GF-D8 (cell line): ENCODE measurements around the gene C17orf114.

ENCODE experiments used
- DNase-seq: peaks from one replicate; lab custom pipeline; 2025; lab: John Stamatoyannopoulos, UW

C17orf114 gene

DNA sequence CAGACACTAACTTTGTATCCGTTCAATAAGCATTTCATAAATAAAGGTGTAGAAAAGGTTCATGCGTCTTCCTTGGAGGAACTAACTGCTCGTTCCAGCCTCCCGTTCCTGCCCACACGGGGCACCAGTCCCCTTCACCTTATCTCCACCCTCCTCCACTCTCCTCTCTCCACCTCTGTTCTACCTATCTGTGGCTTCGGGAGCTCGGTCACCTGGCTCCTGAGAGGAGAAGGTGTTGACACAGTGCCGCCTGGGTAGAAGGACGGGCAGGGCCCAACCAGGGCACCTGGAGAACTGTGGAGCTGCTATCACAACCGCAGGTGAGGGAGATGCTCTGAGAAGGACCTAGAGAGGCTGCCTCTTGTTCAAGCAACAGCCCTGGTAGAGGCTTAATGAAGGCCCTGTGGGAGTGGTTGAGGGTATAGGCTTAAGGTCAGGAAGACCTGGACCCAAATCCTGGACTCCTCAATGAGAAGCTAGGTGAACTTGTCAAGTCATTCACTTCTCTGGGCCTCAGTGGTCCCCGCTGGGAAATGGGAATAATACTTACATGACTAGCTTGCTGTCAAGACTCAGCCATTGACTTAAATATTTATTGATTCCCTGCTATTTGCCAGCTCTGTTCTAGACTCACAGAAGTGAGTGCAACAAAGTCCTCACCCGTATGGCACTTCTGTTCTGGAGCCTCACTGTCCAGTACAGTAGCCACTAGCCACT lies 21.4 kb upstream of the C17orf114 start:
- no peak for DNase-seq

DNA sequence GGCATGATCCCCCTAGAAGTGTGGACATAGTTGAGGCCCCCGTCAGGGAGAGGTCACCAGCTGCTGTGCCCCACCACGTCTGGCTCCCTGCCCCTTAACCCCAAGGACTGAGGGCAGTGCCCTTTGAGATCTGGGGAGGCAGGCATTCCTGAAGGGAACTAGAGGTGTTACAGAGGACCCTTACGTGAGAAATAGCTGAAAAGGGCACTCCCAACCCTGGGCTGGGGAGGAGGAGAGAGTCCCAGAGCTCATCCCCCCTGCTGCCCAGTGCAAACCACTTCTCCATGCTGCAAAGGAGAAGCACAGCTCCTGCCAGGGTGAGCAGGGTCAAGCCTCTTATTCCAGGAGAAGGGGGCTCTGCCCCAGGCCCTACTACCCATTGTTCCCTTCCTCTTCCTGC lies 20.7 kb upstream of the C17orf114 start:
- no peak for DNase-seq

DNA sequence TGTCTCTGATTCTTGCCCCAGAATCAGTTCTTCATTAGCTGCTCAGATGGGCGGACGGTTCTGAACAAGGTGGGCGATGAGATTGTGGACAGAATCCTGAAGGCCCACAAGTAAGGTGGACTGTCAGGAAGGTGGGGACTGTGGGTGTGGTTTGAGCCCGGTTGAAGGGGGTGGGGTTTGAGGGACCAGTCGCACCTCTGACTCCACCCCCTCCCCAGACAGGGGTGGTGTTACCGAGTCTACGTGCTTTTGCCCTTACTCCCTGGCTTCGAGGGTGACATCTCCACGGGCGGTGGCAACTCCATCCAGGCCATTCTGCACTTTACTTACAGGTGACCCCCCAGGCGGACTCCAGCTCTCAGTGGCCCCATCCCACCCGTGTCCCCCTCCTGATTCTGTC lies 16.1 kb upstream of the C17orf114 start:
- DNase-seq, result no peak

DNA sequence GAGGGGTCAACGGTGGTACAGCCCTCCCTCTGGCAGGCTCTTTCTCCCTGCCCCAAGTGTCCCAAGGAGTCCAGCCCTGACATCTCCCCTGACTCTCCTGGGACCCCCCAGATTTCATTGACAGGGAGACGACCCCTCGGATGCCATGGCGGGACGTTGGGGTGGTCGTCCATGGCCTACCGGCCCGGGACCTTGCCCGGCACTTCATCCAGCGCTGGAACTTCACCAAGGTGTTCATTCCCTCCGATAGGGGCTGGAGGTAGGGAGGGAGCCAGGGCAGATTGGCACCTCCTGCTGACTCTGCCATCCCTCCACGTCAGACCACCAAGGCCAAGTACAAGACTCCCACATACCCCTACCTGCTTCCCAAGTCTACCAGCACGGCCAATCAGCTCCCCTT lies 14.7 kb upstream of the C17orf114 start:
- DNase-seq, result no peak

DNA sequence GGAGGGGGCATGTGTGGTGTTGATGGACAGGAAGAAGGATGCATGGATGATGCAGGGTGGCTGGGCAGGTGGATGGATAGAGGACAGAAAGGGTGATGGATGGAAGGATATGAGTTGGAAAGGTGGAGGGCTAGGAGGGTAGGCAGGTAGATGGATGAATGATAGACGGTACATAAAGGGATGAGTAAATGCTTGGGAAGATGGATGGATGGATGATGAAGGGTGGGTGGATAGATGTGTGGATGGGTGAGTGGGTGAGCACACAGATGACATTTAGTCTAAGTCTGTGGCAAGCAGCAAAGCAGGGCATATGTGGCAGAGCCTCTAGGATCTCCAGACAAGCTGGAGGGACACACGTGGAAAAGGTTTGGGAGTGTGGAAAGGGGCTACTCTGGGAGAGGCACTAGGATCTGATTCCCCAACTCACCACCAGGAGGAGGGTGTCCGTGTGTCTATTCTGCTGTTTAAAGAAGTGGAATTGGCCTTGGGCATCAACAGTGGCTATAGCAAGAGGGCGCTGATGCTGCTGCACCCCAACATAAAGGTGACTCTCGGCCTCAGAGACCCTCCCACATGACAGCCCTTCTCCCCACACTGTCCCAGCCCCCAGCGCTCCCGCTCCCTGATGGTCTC lies 13.0 kb upstream of the C17orf114 start:
- no peak for DNase-seq

DNA sequence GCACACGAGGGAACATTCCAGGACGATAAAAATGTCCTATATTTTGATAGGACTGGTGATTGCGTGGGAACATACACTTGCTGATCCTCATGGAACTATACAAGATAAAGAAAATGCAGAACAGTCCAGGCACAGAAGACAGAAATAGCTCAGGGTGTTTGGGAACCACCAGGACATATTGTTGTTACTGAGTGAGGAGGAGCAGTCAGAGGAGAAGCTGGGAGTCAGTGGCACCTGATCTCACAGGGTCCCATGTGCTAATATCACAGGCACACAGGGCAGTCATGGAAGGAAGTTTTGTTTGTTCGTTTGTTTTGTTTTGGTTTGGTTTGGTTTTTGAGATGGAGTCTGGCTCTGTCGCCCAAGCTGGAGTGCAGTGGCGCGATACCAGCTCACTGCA lies 10.6 kb upstream of the C17orf114 start:
- no peak for DNase-seq

DNA sequence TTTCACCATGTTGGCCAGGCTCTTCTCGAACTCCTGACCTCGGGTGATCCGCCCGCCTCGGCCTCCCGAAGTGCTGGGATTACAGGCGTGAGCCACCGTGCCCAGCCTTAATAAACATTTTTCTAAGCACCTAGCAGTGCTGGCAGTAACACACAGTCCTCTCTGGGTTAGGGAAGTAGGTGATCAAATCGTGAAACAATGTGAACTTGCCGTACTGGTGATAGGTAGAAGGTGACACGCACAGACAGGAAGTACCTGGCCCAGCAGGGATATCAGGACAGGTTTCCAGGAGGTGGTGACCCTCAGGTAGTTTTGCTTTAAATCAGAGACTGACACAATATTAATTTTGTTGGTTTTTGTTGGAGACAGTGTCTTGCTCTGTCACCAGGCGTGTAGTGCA lies 9.3 kb upstream of the C17orf114 start:
- no peak for DNase-seq

DNA sequence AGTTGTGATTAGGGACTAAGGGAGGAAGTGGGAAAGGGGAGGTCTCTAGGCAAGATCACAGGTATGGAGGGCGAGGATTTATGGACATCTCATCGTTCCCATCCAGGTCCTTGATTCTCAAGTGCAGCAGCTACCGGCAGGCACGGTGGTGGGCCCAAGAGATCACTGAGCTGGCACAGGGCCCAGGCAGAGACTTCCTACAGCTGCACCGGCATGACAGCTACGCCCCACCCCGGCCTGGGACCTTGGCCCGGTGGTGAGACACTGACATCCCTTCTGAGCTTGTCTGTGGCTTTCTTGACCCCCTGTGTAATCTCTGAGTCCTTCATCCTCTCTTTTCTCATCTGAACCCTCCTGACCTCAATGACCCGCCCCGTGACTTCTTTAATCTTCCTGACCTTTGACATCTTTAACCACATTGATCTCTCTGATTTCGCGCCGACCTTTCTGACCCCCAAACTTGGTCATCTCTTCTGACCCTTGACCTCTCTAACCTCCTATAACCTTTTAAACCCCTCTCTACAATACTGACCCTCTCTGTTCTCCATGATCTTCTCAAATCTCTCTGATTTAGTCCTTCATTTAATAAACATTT lies 8.7 kb upstream of the C17orf114 start:
- DNase-seq, result no peak

DNA sequence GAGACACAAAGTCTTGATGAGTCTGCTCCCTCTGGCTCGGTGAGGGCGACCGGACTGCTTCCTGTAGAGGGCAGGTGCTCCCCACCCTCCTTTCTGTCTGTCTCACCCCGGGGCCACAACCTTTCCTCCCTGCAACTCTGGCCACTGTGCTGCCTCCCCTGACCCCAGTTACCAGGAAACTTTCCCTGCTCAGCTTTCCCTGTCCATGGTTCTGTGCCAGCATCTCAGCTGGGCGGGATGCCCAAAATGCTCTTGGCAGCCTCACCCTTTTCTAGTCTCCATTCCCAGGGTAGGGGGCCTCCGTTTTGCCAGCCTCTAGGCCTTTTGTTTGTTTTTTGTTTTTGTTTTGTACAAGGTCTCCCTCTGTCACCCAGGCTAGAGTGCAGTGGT lies 6.2 kb upstream of the C17orf114 start:
- no peak for DNase-seq

DNA sequence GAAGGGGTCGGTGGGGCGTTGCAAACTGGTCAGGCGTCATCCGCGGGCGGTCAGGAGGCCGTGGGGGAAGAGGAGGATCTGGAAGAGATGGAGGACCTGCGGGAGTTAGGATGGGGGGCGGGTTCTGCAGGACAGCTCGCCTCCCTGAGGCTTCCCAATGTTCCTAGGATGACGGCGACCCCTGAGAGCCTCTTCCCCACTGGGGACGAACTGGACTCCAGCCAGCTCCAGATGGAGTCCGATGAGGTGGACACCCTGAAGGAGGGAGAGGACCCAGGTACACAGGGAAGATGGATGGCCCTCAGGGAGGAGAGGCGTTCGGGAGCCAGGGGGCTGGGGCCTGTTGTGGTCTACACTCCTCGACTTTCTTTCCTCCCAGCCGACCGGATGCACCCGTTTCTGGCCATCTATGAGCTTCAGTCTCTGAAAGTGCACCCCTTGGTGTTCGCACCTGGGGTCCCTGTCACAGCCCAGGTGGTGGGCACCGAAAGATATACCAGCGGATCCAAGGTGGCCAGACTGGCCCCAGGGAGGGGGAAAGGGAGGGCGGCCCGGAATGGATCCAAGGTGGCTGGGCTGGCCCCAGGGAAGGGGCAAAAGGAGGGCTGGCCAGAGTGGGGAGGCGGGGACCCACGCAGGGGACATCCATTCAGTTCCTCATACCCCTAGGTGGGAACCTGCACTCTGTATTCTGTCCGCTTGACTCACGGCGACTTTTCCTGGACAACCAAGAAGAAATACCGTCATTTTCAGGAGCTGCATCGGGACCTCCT lies 5.7 kb upstream of the C17orf114 start:
- DNase-seq, result no peak

DNA sequence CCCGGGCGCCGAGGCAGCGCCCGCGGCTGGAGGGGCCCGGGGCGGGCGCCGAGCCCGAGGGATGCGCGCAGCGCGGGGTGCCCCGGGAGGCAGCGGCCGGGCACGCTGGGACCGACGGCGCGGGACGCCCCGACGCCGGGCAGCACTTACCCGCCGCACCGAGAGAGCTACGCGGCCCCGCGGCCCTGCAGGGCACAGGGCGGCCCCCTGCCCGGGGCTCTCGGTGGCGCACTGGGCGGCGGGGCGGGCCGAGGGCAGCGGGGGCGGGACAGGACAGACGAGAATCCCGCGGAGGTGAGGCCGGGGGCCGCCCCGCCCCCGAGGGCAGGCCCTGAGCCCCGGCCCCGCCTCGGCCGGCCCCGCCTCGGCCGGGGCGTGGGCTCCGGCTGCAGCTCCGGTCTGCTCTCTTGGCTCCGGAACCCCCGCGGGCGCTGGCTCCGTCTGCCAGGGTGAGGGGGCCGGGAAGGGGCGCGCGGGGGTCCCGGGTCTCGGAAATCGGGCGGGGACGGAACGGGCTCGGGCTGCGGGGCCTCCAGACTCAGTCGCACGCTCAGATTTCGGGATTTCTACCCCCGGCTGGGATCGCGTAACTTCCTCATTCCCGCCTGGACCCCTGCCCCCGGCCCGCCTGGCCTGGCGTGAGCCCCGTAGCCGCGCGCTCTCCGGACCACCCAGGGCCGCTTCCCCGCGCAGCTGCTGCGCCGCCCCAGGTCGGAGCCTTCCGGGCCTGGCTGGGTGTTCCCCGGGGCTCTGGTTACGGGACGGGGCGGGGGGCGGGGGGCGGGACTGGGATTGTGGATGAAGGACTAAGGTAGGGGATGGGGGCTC lies 4.9 kb upstream of the C17orf114 start, which contains the start of gene PLD2:
Gene PLD2, plus strand, starts transcription at position 376 of the 828 bp plus-strand sequence. CDS start 621 bp downstream, outside the sequence.
- DNase-seq, result no peak

DNA sequence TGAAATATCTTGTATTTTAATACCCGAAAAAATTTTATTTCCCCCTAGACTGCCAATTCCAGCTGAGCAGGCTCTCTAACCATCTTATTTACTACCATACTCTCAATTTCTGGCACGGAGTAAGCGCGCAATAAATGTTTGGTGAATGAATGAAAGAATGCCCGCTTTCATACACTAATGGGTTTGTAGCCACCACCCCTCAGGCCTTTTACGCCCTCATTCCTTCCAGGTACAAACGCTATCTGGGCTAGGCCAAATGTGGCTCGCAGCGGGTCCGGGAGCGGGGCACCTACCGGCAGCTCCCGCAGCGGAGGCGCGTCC lies 4.3 kb upstream of the C17orf114 start:
- DNase-seq, result no peak

DNA sequence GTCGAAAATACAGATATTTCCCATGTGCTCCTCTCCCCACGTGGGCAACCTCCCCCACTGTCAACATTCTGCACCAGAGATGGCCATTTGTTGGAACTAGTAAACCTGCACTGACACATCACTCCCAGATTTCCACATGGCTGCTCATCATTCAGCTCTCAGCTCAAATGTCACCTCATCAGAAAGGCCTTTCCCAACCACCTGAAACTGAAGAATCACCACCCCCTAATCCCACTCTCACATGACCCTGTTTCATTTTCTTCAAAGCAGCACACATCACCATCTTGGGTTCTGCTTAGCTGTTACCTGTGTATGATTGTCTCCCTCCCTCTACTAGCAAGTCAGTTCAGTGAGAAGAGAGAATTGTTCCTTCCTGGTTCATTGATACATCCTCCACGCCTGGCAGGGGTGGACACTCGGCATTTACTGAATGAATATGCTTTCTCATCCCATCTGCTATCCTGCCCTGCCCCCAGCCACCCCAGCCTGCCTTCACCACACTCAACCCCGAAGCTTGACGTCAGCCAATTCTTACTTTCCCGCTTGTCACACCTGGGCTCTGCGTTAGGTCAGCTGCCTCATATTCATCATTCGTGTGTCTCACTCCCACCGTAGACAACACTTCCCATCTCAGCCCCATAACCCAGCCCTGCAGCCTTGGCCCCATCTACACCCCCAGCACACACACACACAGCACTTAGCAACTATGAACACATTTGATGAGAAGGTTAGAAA lies 1.5 kb downstream of the C17orf114 start:
- DNase-seq, result no peak

DNA sequence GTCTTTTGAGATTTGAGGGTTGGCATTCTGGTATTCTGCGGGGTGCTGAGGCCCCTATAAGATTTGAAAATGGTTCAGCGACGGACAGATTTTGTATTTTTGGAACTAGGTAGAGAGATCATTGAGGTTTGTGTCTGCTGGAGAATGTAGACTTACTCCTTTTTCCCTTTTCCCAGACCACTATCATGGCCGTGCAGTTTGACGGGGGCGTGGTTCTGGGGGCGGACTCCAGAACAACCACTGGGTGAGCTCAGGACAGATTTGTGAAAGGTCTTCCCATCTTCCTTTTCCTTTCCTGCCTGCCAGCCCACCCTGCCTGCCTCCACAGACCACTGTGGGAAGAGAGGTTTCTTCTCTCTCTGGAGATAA lies 5.6 kb downstream of the C17orf114 start:
- no peak for DNase-seq

DNA sequence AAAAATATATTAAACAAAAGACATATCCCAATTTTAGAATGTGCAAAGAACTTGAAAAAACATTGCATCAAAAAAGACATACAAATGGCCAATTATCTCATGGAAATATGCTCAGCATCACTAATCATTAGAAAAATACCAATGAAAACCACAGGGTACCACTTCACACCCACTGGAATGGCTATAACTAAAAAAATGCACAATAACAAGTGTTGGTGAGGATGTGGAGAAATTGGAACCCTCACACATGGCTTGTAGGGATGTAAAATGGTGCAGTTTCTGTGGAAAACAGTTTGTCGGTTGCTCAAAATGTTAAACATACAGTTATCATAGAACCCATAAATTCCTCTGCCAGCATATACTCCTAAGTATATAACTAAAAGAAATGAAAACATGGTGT lies 7.0 kb downstream of the C17orf114 start:
- no peak for DNase-seq

DNA sequence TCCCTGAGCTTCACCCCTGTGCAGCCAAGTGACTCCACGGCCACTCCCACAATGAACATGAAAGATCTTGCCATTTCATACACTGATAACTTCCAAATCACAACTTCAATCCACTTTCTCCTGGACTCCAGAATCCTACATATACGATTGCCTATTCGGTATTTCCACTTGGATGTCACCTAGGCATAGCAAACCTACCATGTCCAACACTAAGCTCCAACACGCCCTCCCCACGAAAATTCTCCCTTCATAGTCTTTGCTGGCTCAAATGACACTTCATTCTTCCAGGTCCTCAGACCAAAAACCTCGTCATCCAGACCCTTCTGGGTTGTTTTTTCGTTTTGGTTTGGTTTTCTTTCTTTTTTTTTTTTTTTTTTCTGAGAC lies 11.4 kb downstream of the C17orf114 start:
- no peak for DNase-seq

DNA sequence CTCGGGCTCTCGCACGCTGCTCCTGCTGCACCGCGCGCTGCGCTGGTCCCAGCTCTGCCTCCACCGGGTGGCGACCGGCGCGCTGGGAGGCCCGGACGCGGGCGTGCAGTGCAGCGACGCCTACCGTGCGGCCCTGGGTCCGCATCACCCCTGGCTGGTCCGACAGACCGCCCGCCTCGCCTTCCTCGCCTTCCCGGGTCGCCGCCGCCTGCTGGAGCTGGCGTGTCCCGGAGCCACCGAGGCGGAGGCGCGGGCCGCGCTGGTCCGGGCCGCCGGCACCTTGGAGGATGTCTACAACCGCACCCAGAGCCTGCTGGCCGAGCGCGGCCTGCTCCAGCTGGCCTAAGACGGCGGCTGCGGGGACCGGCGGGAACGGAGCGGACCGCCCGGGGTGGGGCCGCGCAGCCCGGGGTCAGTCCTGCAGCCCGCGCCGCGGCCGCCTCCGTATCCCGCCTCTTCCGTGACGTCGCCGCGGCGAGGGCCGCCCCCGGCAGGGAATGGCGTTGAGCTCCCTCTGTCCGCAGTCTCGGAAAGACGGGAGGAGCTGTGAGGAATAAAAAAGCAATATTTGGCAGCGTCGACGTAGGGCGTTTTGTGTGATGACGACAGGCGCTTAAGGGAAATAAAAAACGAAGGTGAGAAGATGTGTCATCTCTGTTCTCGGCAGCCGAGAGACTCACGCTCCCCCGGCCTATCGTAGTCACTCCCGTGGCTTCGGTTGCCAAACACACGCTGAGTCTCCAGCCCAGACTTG lies 12.0 kb downstream of the C17orf114 start:
- DNase-seq, result peak; percentile 3

DNA sequence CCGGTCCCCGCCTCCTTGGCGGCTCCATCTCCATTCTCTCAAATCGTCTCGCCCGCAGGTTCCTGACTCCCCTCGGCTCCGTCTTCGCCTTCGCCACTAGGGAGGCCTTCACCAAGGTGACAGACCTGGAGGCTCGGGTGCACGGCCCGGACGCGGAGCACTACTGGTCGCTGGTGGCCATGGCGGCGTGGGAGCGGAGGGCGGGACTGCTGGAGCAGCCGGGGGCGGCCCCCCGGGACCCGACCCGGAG lies 12.5 kb downstream of the C17orf114 start:
- DNase-seq, result no peak

DNA sequence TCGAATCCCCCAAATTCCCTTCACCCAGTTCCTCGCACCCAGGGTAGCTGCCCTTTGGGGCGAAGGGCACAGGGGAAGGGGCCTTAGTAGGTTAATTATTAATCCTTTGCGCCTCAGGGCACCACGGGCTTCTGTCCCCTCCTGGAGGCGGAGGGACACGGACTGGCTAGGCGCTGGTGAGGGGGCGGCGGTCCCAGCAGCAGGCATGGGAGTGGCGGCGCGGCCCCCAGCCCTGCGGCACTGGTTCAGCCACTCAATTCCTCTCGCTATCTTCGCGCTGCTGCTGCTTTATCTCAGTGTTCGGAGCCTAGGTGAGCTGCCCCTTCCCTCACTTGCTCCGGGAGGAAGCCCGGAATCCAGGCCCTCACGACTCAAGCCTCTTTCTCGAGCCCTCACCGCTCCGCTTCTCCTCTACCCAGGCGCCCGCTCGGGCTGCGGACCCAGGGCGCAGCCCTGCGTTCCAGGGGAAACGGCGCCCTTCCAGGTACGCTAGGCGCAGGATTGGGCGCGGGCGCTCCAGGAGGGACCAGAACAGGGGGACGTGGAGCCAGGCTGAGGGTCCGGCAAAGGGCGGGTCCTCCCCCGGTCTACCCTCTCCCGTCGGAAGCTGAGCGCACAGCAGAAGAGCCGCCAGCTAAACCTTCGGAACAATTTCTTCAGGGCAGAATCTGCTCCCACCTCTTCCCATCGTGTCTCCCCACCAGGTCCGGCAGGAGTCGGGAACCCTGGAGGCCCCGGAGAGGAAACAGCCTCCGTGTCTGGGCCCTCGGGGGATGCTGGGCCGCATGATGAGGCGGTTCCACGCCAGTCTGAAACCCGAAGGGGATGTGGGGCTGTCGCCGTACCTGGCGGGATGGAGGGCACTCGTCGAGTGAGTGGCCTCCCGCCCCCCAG lies 13.1 kb downstream of the C17orf114 start, which contains the start of gene GLTPD2:
Gene GLTPD2, plus strand, starts transcription at position 158 of the 894 bp plus-strand sequence. Its CDS starts 48 bp downstream, at position 206.
- DNase-seq, result no peak
